GM23338 (cell line): ENCODE results near the gene TBC1D16. TPM values are rescaled to one million over a fixed set of nuclear protein-coding genes. Genes with fewer than 3 reads are reported as not detected.

Experiments used
- ATAC-seq: fragments of 200-7000 bp; cut with Tn5 transposase; 3 replicates; pipeline ENCODE4 v1.9.1; 2020
- DNase-seq: peaks from one replicate; pipeline ENCODE4 v3.0.0-alpha.2; 2015; ENCODE audit warnings: low spot score
- H2AFZ ChIP-seq: fragments of 200-600 bp; sonication (generic); 2 replicates; pipeline ENCODE4 v1.8.0; 2016; ENCODE audit warnings: antibody characterized with exemption, mild to moderate bottlenecking, moderate library complexity
- H3F3A ChIP-seq: fragments of 200-600 bp; sonication (generic); replicated peaks from 2 replicates; pipeline ENCODE4 v1.8.0; 2017; ENCODE audit warnings: antibody characterized with exemption, mixed run types, low read depth
- H3K27ac ChIP-seq: fragments of 200-600 bp; sonication (generic); 2 replicates; pipeline ENCODE4 v1.6.1; 2016; ENCODE audit warnings: low read depth
- H3K27me3 ChIP-seq: fragments of 200-600 bp; sonication (generic); 2 replicates; pipeline ENCODE4 v1.8.0; 2016; ENCODE audit warnings: mild to moderate bottlenecking, mixed run types, moderate library complexity; ENCODE audit not compliant: insufficient read depth
- H3K36me3 ChIP-seq: fragments of 200-600 bp; sonication (generic); 2 replicates; pipeline ENCODE4 v1.8.0; 2016; ENCODE audit warnings: mild to moderate bottlenecking; ENCODE audit not compliant: insufficient read depth
- H3K4me1 ChIP-seq: fragments of 200-600 bp; sonication (generic); 2 replicates; pipeline ENCODE4 v1.8.0; 2016; ENCODE audit warnings: mild to moderate bottlenecking, moderate library complexity; ENCODE audit not compliant: insufficient read depth
- H3K4me2 ChIP-seq: fragments of 200-600 bp; sonication (generic); 2 replicates; pipeline ENCODE4 v1.7.1; 2017; ENCODE audit warnings: mixed run types
- H3K4me3 ChIP-seq: fragments of 200-600 bp; sonication (generic); 2 replicates; pipeline ENCODE4 v1.6.1; 2016; ENCODE audit warnings: mixed run types
- H3K79me2 ChIP-seq: fragments of 200-600 bp; sonication (generic); replicated peaks from 2 replicates; pipeline ENCODE4 v1.8.0; 2017; ENCODE audit warnings: mild to moderate bottlenecking; ENCODE audit not compliant: insufficient read depth
- H3K9me2 ChIP-seq: fragments of 200-600 bp; sonication (generic); 2 replicates; pipeline ENCODE4 v1.8.0; 2017; ENCODE audit not compliant: insufficient read depth
- H4K20me1 ChIP-seq: fragments of 200-600 bp; sonication (generic); replicated peaks from 2 replicates; pipeline ENCODE4 v1.8.0; 2017; ENCODE audit warnings: mild to moderate bottlenecking; ENCODE audit not compliant: insufficient read depth
- H3K27ac Mint-ChIP-seq: 2 replicates; pipeline ENCODE4 v1.8.0; 2020; ENCODE audit warnings: inconsistent platforms, mild to moderate bottlenecking, moderate library complexity, mixed read lengths
- H3K27me3 Mint-ChIP-seq: 3 replicates; pipeline ENCODE4 v1.8.0; 2022; ENCODE audit warnings: low read depth, mild to moderate bottlenecking, moderate library complexity, mixed read lengths, inconsistent platforms; ENCODE audit not compliant: insufficient read depth, poor library complexity
- H3K36me3 Mint-ChIP-seq: 3 replicates; pipeline ENCODE4 v1.8.0; 2021; ENCODE audit warnings: low read depth, mild to moderate bottlenecking, inconsistent platforms, moderate library complexity, mixed read lengths
- H3K4me1 Mint-ChIP-seq: 3 replicates; pipeline ENCODE4 v1.8.0; 2020; ENCODE audit warnings: mild to moderate bottlenecking, inconsistent platforms, mixed read lengths
- H3K4me3 Mint-ChIP-seq: 3 replicates; pipeline ENCODE4 v1.8.0; 2021; ENCODE audit warnings: moderate library complexity, mild to moderate bottlenecking, inconsistent platforms, mixed read lengths
- H3K9me3 Mint-ChIP-seq: 3 replicates; pipeline ENCODE4 v1.8.0; 2020; ENCODE audit warnings: moderate library complexity, mild to moderate bottlenecking, inconsistent platforms, mixed read lengths
- CREB1 ChIP-seq: fragments of 250-450 bp; sonication (Bioruptor Pico); IDR thresholded peaks from 2 replicates; pipeline ENCODE4 v1.5.0; 2020; ENCODE audit warnings: low read depth, mild to moderate bottlenecking, moderate library complexity
- EZH2 ChIP-seq: fragments of 200-600 bp; sonication (generic); IDR thresholded peaks from one replicate; pipeline ENCODE4 v1.8.0; 2017; ENCODE audit warnings: antibody characterized with exemption, mild to moderate bottlenecking, low read depth; ENCODE audit not compliant: unreplicated experiment
- EZH2phosphoT487 ChIP-seq: fragments of 200-600 bp; sonication (generic); IDR thresholded peaks from one replicate; pipeline ENCODE4 v1.8.1; 2018; ENCODE audit warnings: antibody characterized with exemption; ENCODE audit not compliant: unreplicated experiment
- JUNB ChIP-seq: IDR thresholded peaks from one replicate; pipeline ENCODE4 v1.6.1; 2016; ENCODE audit warnings: antibody characterized with exemption; ENCODE audit not compliant: unreplicated experiment
- NANOG ChIP-seq: IDR thresholded peaks from 2 replicates; pipeline ENCODE4 v1.6.1; 2016; ENCODE audit warnings: antibody characterized with exemption, borderline replicate concordance
- POLR2AphosphoS5 ChIP-seq: IDR thresholded peaks from 2 replicates; pipeline ENCODE4 v1.6.1; 2016; ENCODE audit warnings: antibody characterized with exemption, low read depth
- STAT1 ChIP-seq: IDR thresholded peaks from one replicate; pipeline ENCODE4 v1.6.1; 2016; ENCODE audit warnings: antibody characterized with exemption; ENCODE audit not compliant: unreplicated experiment
- ZNF114 ChIP-seq: fragments of 250-450 bp; sonication (Bioruptor Pico); IDR thresholded peaks from 2 replicates; pipeline ENCODE4 v1.5.0; 2020; ENCODE audit warnings: mild to moderate bottlenecking, moderate library complexity
- ZNF462 ChIP-seq: fragments of 250-450 bp; sonication (Bioruptor Pico); IDR thresholded peaks from 2 replicates; pipeline ENCODE4 v1.5.0; 2020; ENCODE audit warnings: mild to moderate bottlenecking, moderate library complexity
- polyA plus RNA-seq: library from polyadenylated mRNA; unstranded; fragments of >200 nt; fragmentation: Nextera tagmentation; extraction: Ambion mirVana; gene quantifications from 2 replicates; pipeline ENCODE4 v1.2.1, GENCODE V29; 2016
- total RNA-seq: library from RNA; depleted of rRNA; stranded (reverse); fragments of >200 nt; shearing (Covaris generic); gene quantifications from 2 replicates; pipeline ENCODE4 v1.2.3, GENCODE V29; 2014

Gene TBC1D16
- total and polyA plus RNA-seq, 2 experiments from 2014 or later: 16.7 to 104 TPM

DNA sequence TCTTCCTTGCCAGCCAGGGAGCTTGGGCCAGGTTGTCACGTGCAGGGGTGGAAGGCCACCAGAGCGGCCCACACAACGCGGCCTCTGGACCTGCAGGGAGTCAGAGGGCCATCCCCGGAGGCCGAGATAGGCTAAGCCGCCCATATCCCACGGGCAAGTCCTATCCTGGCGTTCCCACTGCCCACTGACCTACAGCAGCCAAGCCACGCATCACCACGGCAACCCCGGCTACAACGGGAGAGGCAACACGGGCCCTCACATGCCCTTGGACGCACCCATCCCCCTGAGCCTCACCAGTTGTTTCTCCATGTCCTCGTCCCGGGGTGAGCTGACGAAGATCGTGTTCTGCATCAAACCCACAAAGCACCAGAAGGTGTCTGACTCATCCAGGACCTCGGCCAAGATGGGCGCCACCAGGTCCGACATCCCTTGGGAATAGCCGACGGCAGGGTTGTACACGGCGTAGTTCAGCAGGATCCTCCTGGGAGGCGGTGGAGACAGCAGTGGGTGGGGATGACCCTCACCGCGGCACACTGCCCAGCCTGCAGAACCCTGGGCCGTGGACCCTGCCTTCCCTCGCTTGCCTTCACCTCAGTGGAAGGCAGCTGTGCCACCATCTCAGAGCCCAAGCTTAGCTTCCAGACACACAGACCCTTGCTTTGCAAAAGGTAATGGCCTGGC is 88.2 kb downstream of the TBC1D16 start:
- no peak for DNase-seq
- no peak overlapping the region for H2AFZ ChIP-seq
- no peak overlapping the region; the same call in 1 of the 2 replicates for H3K27ac Mint-ChIP-seq
- H3K36me3 ChIP-seq: no peaks in the 10 kb centered on the region
- no peaks in the 10 kb centered on the region for H3K27me3 ChIP-seq
- no peak overlapping the region for H3K4me2 ChIP-seq
- no peak for TF ChIP-seq STAT1
- TF ChIP-seq JUNB: no peak
- TF ChIP-seq EZH2phosphoT487: no peak
- no peak for TF ChIP-seq CREB1 (CRISPR knock-in tag)
- TF ChIP-seq POLR2AphosphoS5: no peak
- TF ChIP-seq EZH2: no peak
- no peak for TF ChIP-seq NANOG
- no peak for TF ChIP-seq ZNF114 (CRISPR knock-in tag)
- H3K36me3 Mint-ChIP-seq: peaks cover 50% of the 10 kb centered on the region
- no peak for ATAC-seq
- H3K4me1 Mint-ChIP-seq: peaks cover 54% of the 10 kb centered on the region
- H4K20me1 ChIP-seq: no peaks in the 10 kb centered on the region
- peaks cover 11% of the 10 kb centered on the region for H3K79me2 ChIP-seq
- peaks cover 25% of the 10 kb centered on the region for H3K27me3 Mint-ChIP-seq
- peaks cover 36% of the 10 kb centered on the region for H3K4me1 ChIP-seq
- H3K4me3 Mint-ChIP-seq: no peak overlapping the region
- H3K4me3 ChIP-seq: no peak overlapping the region
- H3K27ac ChIP-seq: 0 out of 2 replicates have a peak overlapping the region, but pooled peaks have one; percentile 95
- H3K9me2 ChIP-seq: no peaks in the 10 kb centered on the region
- H3K9me3 Mint-ChIP-seq: no peaks in the 10 kb centered on the region
- H3F3A ChIP-seq: peaks cover 36% of the 10 kb centered on the region

DNA sequence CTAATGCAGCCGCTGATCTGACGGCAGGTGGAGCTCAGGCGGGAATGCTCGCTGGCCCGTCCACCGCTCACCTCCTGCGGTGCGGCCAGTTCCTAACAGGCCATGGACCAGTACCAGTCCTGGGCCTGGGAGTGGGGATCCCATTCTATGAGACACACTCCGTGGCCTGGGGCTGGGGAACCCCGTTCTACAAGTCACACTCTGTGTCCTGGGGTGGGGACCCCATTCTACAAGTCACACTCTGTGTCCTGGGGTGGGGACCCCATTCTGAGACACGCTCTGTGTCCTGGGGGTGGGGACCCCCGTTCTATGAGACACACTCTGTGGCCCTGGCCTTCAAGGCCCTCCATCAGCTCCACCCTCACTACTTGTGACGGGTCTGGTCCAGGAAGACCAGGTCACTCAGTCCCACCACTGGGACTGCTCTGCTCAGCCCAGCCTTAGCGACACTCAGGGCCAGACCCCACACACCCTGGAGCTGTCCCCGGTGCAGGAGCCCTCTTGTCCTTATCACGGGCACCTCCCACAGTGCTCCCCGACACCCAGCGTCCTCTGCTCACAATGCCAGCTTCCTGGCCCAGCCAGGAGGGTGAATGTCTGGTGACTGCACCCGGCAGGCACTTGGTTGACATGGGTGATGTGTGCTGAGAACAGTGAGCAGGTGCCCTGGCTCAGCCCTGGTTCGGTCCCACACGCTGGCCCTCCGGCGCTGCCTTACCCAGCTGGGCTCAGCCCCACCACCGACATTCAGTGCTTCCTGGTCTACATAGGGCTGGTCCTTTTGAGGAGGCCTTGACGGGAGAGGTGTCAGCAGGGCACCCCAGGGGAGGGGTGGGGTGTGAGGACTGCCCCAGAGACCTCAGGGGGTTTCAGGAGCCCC is 89.1 kb downstream of the TBC1D16 start:
- Mint-ChIP-seq H3K27me3 (peaks cover 20% of the 10 kb centered on the region), H3K4me3 (no peak overlapping the region), H3K9me3 (no peaks in the 10 kb centered on the region), H3K27ac (no peak overlapping the region), H3K4me1 (peaks cover 45% of the 10 kb centered on the region), H3K36me3 (peaks cover 52% of the 10 kb centered on the region)
- no peak overlapping the region for H3K4me3 ChIP-seq
- no peak for TF ChIP-seq EZH2
- no peak for TF ChIP-seq JUNB
- no peak for TF ChIP-seq ZNF114 (CRISPR knock-in tag)
- no peak for TF ChIP-seq POLR2AphosphoS5
- no peak for TF ChIP-seq STAT1
- no peak for TF ChIP-seq ZNF462 (CRISPR knock-in tag)
- H3F3A ChIP-seq: peaks cover 27% of the 10 kb centered on the region
- H3K9me2 ChIP-seq: no peaks in the 10 kb centered on the region
- ATAC-seq (no peak), DNase-seq (no peak)
- H3K4me2 ChIP-seq: no peak overlapping the region
- no peak overlapping the region for H2AFZ ChIP-seq
- no peaks in the 10 kb centered on the region for H3K36me3 ChIP-seq
- no peaks in the 10 kb centered on the region for H4K20me1 ChIP-seq
- H3K27me3 ChIP-seq: no peaks in the 10 kb centered on the region
- no peak overlapping the region for H3K27ac ChIP-seq
- H3K4me1 ChIP-seq: peaks cover 27% of the 10 kb centered on the region
- peaks cover 11% of the 10 kb centered on the region for H3K79me2 ChIP-seq
